Endodermal cell (in vitro differentiated cells): ENCODE data around the gene FHL1. TPM values are rescaled to one million over a fixed set of nuclear protein-coding genes. Genes with fewer than 3 reads are reported as not detected.

Experiments used
- DNase-seq: peaks from one replicate; pipeline ENCODE4 v3.0.0-alpha.2; 2017
- H3K27ac ChIP-seq: 2 replicates; pipeline ENCODE4 v1.5.1; 2013; ENCODE audit warnings: mild to moderate bottlenecking, low read depth, low read length, moderate library complexity
- H3K27me3 ChIP-seq: 2 replicates; pipeline ENCODE4 v1.6.1; 2013; ENCODE audit warnings: mild to moderate bottlenecking, low read length, moderate library complexity; ENCODE audit not compliant: insufficient read depth, control insufficient read depth, poor library complexity, severe bottlenecking
- H3K36me3 ChIP-seq: 2 replicates; pipeline ENCODE4 v1.7.0; 2013; ENCODE audit warnings: mild to moderate bottlenecking, low read length, moderate library complexity; ENCODE audit not compliant: control insufficient read depth, insufficient read depth
- H3K4me1 ChIP-seq: one replicate; pipeline ENCODE4 v1.7.0; 2013; ENCODE audit warnings: low read length; ENCODE audit not compliant: control insufficient read depth, insufficient read depth
- H3K4me3 ChIP-seq: 2 replicates; pipeline ENCODE4 v1.5.1; 2013; ENCODE audit warnings: mild to moderate bottlenecking, low read length, moderate library complexity
- H3K9ac ChIP-seq: 2 replicates; pipeline ENCODE4 v1.6.1; 2013; ENCODE audit warnings: mild to moderate bottlenecking, low read length, moderate library complexity; ENCODE audit not compliant: poor library complexity, severe bottlenecking; ENCODE audit errors: extremely low read depth
- H3K9me3 ChIP-seq: 2 replicates; pipeline ENCODE4 v1.6.1; 2013; ENCODE audit warnings: mild to moderate bottlenecking, low read length, moderate library complexity; ENCODE audit not compliant: control insufficient read depth
- H3K27ac Mint-ChIP-seq: 2 replicates; pipeline ENCODE4 v1.8.0; 2020; ENCODE audit warnings: mixed read lengths
- H3K27me3 Mint-ChIP-seq: 2 replicates; pipeline ENCODE4 v1.8.0; 2021; ENCODE audit warnings: mild to moderate bottlenecking, mixed read lengths; ENCODE audit not compliant: insufficient read depth
- H3K36me3 Mint-ChIP-seq: 2 replicates; pipeline ENCODE4 v1.8.0; 2020; ENCODE audit warnings: low read depth, mixed read lengths
- H3K4me1 Mint-ChIP-seq: 2 replicates; pipeline ENCODE4 v1.8.0; 2020; ENCODE audit warnings: mixed read lengths
- H3K4me3 Mint-ChIP-seq: 2 replicates; pipeline ENCODE4 v1.8.0; 2020; ENCODE audit warnings: mild to moderate bottlenecking, moderate library complexity, mixed read lengths
- H3K9me3 Mint-ChIP-seq: 2 replicates; pipeline ENCODE4 v1.8.0; 2020; ENCODE audit warnings: mild to moderate bottlenecking, mixed read lengths
- WGBS, 2 experiments: methylation state at CpG; one replicate each; pipeline versions ENCODE4 v1.1.5 to v1.1.7; 2013; ENCODE audit warnings: missing lambda C conversion rate in 2 of 2, mixed read lengths in 1 of 2; ENCODE audit not compliant: insufficient coverage in 1 of 2, insufficient read length in 1 of 2; 5-methylcytosine and 5-hydroxymethylcytosine counted together
- total RNA-seq, 2 donors: library from RNA; stranded (reverse); fragmentation: NEBNext Ultra II Directional in 1 of 2; extraction: Animal tissue kit (Norgen Biotek cat#: 25700) in 1 of 2; gene quantifications; 2 replicates in 1 of 2; 3 replicates in 1 of 2; pipeline ENCODE4 v1.2.1, GENCODE V29; 2021
- TF ChIP-seq, protein P1 (sequence below): fragments of 200-600 bp; sonication (generic); conservative IDR thresholded peaks from 2 replicates; pipeline ENCODE4 v1.5.0; 2021; ENCODE audit warnings: antibody characterized with exemption, mild to moderate bottlenecking

Gene FHL1
- total RNA-seq, 2 donors from 2014 or later, result 3.7 to 19.3 TPM

DNA sequence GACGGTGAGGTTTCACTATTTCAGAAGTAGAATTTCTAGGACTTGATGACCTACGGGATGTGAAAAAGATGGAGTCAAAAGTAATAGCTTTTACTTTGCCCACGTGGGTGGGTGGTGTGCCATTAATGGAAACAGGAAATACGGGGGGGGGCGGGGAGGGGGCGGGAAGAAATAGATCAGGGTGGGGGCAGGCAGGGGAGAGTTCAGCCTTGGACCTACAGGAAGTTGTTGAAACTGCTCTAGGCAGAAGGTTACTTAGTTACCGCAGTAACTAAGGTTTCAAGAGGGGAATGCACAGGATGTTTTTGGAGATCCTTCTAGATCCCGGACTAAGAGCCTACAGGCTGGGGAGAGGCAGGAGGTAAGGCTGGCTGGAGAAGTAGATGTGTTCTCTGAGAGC is 3.6 kb upstream of the FHL1 start:
- no peaks in the 10 kb centered on the region for H3K36me3 Mint-ChIP-seq
- TF ChIP-seq, protein P1, sequence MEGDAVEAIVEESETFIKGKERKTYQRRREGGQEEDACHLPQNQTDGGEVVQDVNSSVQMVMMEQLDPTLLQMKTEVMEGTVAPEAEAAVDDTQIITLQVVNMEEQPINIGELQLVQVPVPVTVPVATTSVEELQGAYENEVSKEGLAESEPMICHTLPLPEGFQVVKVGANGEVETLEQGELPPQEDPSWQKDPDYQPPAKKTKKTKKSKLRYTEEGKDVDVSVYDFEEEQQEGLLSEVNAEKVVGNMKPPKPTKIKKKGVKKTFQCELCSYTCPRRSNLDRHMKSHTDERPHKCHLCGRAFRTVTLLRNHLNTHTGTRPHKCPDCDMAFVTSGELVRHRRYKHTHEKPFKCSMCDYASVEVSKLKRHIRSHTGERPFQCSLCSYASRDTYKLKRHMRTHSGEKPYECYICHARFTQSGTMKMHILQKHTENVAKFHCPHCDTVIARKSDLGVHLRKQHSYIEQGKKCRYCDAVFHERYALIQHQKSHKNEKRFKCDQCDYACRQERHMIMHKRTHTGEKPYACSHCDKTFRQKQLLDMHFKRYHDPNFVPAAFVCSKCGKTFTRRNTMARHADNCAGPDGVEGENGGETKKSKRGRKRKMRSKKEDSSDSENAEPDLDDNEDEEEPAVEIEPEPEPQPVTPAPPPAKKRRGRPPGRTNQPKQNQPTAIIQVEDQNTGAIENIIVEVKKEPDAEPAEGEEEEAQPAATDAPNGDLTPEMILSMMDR, result no peak
- H3K4me3 Mint-ChIP-seq, result no peak overlapping the region
- H3K36me3 ChIP-seq, result no peaks in the 10 kb centered on the region
- H3K4me3 ChIP-seq, result no peak overlapping the region
- peaks cover 50% of the 10 kb centered on the region for H3K9me3 Mint-ChIP-seq
- H3K4me1 Mint-ChIP-seq, result no peaks in the 10 kb centered on the region
- H3K27me3 ChIP-seq, result peaks cover 25% of the 10 kb centered on the region
- H3K4me1 ChIP-seq, result no peaks in the 10 kb centered on the region
- H3K9me3 ChIP-seq, result no peaks in the 10 kb centered on the region
- no peak overlapping the region for H3K27ac ChIP-seq
- H3K27me3 Mint-ChIP-seq, result peaks cover 41% of the 10 kb centered on the region
- WGBS, 2 experiments, result 88% methylated on average over 3 of the region's 8 CpGs; no CpG with 5 or more reads in 1 of the 2 experiments
- DNase-seq, result no peak
- no peak overlapping the region for H3K9ac ChIP-seq
- H3K27ac Mint-ChIP-seq, result no peak overlapping the region

DNA sequence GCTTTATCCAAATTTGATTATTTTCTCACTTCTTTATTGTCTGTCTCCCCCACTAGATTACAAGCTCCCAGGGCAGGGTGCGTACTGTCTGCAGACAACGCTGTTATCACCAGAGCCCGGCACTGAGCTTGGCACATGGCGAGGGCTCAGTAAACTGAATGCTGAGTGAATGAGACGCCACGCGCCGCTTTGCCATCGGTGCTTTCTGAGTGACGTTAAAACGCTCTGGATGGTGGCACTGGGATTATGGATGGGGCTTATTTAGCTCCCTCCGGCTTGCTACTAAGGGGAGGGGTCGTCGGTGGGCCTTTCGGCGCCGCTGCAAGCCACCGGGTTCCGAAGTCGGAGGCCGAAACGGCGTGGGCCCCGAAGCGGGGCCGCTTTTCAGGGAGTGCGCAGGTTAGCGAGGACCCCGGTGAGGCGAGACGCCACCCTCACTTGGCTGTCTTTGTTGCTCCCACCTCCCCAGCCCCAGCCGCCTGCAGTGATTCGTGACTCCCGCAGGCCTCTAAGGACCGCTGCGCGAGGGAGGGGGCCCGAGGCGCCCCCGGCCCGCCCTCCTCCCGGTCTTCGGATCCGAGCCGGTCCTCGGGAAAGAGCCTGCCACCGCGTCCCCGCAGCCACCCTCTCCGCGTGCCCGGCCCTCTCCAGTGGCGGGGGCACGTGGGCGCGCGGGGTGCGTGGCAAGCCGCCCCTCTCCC is 569 bp upstream of the FHL1 start:
- H3K36me3 ChIP-seq, result no peaks in the 10 kb centered on the region
- DNase-seq, result peak; percentile 57
- Mint-ChIP-seq H3K36me3 (no peaks in the 10 kb centered on the region), H3K27ac (no peak overlapping the region), H3K4me3 (peak overlapping the region; percentile 58), H3K4me1 (no peaks in the 10 kb centered on the region), H3K9me3 (peaks cover 56% of the 10 kb centered on the region), H3K27me3 (peaks cover 47% of the 10 kb centered on the region)
- H3K9me3 ChIP-seq, result no peaks in the 10 kb centered on the region
- H3K4me3 ChIP-seq, result peak overlapping the region; percentile 73
- H3K27ac ChIP-seq, result no peak overlapping the region
- peaks cover 29% of the 10 kb centered on the region for H3K27me3 ChIP-seq
- WGBS, 2 experiments, result 2 to 7% methylated on average over 3 to 59 of the region's 59 CpGs
- no peak overlapping the region for H3K9ac ChIP-seq
- H3K4me1 ChIP-seq, result no peaks in the 10 kb centered on the region
- TF ChIP-seq, protein P1, result no peak

DNA sequence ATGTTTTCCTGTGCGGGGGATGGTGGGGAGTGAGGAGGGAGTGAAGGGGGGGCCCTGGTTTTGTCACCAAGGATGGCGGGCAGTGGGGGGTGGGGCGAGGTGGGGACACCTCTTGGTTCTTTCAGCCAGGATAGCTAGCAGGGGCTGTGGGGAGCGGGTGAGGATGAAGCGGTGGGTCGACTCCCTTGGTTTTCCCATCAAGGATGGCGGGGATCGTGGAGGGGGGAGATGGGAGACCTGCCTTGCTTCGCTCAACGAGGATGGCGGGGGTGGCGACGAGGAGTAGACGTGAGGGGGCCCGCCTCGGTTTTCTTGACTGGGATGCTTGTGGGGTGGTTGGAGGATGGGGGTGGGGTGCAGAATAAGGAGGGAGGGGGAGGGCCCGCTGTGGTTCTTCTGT is 643 bp downstream of the FHL1 start:
- TF ChIP-seq, protein P1, result no peak
- DNase-seq, result peak; percentile 57
- H3K9me3 Mint-ChIP-seq, result peaks cover 57% of the 10 kb centered on the region

More for the DNA sequence above, 643 bp downstream of the FHL1 start:
- 4% methylated on average over 5 of the region's 17 CpGs; no CpG with 5 or more reads in 1 of the 2 experiments for WGBS, 2 experiments
- Histone ChIP-seq H3K4me1 (no peaks in the 10 kb centered on the region), H3K36me3 (no peaks in the 10 kb centered on the region), H3K9ac (no peak overlapping the region), H3K27ac (no peak overlapping the region), H3K9me3 (no peaks in the 10 kb centered on the region), H3K4me3 (peak overlapping the region; percentile 45), H3K27me3 (peaks cover 29% of the 10 kb centered on the region)
- Mint-ChIP-seq H3K4me3 (peak overlapping the region; percentile 49), H3K27ac (no peak overlapping the region), H3K36me3 (no peaks in the 10 kb centered on the region), H3K27me3 (peaks cover 47% of the 10 kb centered on the region), H3K4me1 (no peaks in the 10 kb centered on the region)
